HTR-8/SVneo (cell line): ENCODE measurements around the gene KIAA1671.

Experiments
- DNase-seq: peaks from one replicate; pipeline ENCODE4 v3.0.0; 2011; ENCODE audit warnings: low spot score, mixed read lengths; ENCODE audit not compliant: insufficient read length
- FAIRE-seq: peaks from 2 replicates; lab custom pipeline; 2011; peaks lifted over from hg19 to GRCh38; lab: Jason Lieb, UNC

Gene KIAA1671

GRCh38 chr22:24950272-24950902, 2.1 kb upstream of the KIAA1671 start:
- no peak for DNase-seq

DNA sequence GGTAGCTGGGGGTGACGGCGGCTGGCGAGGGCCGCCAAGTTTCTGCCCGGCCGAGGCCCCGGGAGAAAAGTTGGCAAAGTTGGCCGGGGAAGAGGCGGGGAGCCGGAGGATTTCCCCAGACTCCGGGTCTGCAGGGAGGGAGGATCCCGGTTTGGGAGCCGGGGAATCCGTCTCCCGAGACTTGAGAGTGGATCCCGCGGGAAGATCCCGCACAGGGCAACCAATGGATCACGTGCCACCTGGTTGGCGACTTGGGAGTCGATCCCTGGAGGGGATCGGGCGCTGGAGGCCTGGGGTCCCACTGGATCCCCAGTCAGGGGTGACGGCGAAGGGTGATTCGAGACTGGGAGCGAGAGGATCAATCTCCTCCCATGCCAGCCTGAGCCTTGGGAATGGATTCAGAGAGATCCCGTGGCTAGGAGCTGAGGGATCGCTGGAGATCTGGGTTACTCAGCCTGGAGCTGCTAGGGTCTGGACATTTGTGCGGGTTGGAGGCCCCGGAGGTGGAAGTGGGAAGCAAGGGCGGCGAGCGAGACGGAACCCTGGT, 394 bp downstream of the KIAA1671 start:
- FAIRE-seq = no peak
- no peak for DNase-seq

More at GRCh38 chr22:24950272-24950902, 2.1 kb upstream of the KIAA1671 start:
- FAIRE-seq = no peak

- FAIRE-seq (no peak), DNase-seq (no peak)
Observed at GRCh38 chr22:24953384-24954113, 1.0 kb downstream of the KIAA1671 start.

- DNase-seq (no peak), FAIRE-seq (no peak)
Observed at GRCh38 chr22:24954114-24954463, 1.6 kb downstream of the KIAA1671 start.

DNA sequence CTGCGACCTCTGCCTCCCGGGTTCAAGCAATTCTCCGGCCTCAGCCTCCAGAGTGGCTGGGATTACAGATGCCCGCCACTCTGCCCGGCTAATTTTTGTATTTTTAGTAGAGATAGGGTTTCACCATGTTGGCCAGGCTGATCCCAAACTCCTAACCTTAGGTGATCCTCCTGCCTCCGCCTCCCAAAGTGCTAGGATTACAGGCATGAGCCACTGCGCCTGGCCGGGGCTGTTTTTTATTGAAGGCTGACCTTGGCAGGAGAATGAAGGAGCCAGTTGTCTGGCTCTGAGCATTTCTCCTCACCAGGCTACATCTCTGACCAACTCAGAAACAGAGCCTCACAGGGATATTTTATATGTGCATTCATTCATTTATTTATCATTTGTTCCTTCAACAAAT, 2.3 kb downstream of the KIAA1671 start:
- no peak for FAIRE-seq

DNA sequence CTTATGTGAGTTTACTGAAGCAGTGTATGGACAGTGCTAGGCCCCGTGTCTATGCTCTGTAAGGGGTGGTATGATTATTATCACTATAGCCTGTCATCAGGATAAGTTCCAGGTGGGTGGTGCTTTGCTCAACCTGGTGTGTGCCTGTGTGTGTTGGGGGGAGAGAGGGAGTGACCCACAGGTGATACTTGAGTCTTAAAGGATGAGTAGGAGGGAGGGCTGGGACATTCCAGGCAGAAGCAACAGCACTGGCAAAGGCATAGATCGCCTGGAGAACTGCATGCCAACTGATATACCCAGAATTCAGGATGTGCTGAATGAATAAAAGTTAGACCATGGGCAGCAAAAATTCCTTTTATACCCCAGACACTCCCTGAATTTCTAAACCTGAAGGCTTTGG, 4.5 kb downstream of the KIAA1671 start:
- FAIRE-seq (no peak), DNase-seq (no peak)

More for the DNA sequence above, 2.3 kb downstream of the KIAA1671 start:
- no peak for DNase-seq

GRCh38 chr22:24961217-24961844, 8.8 kb downstream of the KIAA1671 start:
- FAIRE-seq = no peak

DNA sequence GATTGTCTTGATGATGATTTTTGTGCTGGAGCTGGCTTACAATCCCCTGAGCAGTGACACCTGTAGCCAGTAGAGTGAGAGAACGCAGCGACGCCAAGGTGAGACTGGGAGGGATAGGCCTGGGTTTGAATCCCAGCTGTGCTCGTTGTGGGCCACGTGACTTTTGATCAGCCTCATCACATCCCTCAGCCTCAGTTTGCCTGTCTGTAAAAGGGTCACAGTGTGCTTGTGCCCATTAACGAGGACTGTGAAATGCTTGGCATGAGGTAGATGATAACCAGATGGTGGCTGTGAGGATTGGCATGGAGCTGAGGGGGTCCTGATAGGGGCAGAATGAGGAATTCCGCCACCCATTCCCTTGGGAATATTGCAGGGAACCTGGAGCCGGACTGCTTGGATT, 9.6 kb downstream of the KIAA1671 start:
- DNase-seq (no peak), FAIRE-seq (no peak)

More at GRCh38 chr22:24961217-24961844, 8.8 kb downstream of the KIAA1671 start:
- DNase-seq = no peak

DNA sequence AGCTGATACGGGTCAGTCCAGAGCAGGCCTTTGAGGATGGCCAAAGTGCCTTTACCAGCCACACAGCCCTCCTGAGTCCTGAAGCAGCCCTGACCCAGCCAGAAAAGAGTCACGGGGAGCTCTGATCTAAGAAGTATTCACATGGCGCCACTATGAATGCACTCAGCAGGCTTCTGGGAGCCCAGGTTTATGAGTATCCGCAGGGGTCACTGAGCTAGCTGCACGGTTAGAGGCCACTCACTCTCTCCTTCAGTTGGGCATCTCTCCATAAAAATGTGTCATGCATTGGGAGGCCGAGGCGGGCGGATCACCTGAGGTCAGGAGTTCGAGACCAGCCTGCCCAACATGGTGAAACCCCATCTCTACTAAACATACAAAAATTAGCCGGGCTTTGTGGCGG, 10.3 kb downstream of the KIAA1671 start:
- no peak for DNase-seq
- FAIRE-seq = no peak

GRCh38 chr22:24964441-24964840, 11.9 kb downstream of the KIAA1671 start:
- FAIRE-seq (no peak), DNase-seq (no peak)

DNA sequence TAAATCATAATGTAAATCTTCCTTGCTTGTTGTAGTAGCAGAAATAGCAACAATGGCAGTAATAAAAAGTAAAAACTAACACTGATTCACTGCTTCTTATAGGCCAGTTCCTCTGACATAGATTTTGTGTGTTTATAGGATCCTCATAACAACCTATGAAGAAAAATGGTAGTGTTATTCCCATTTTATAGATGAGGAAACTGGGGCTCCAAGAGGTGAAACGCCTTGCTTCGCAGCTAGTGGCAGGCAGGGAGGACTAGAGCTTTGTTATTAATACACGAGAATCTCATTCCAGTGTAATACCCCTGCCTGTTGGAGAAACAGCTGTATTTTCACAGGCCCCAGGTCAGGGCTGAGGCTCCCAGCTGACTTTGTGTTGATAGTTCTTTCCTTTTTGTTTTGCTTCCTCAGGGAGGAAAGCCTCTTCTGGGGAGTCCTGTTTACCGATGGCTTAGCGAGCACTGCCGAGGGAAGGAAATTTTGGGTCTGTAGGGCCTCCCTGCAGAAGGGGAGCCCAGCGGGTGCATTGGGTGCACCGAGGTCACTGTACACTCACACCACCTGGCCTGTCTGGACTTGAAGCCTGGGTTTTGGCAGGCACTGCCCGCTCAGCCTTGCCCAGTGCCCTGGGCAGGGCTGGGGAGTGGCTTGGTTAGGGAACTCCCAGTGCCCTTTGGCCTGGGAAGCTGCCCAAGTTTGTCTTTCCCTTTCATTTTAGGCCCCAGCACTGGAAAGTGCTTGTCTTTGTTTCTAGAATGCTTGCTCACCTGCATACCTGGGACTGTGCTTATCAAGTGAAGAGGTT, 13.5 kb downstream of the KIAA1671 start:
- DNase-seq = no peak
- FAIRE-seq = no peak

DNA sequence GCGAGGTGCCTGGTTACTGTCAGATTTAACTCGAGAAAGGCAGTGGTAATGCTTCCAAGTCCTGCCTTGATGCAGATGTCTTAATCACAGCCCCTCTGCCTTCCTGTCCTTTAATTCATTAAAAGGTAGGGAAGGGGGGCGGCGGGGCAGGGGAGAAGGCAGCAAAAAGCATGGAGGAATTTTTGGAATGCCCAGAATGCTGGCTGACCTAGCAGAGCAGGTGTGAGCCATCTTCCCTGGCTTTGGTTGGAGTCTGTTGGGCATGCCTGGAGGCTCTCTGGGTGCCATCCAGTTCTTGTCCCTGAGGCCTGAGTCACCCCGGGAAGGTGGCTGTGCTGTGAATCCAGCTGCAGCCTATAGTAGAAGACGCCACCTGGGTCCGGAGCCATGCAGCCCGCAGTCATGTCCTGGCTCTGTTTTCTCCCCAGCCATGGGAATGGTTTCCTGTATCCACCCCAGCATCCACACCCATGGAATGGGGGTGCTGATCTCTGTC, 15.6 kb downstream of the KIAA1671 start:
- FAIRE-seq = no peak
- DNase-seq = no peak

- DNase-seq = no peak
- FAIRE-seq = no peak
Observed at GRCh38 chr22:24969560-24970301, 17.2 kb downstream of the KIAA1671 start.

- FAIRE-seq = no peak
- no peak for DNase-seq
Observed at GRCh38 chr22:24972369-24972768, 19.9 kb downstream of the KIAA1671 start.

DNA sequence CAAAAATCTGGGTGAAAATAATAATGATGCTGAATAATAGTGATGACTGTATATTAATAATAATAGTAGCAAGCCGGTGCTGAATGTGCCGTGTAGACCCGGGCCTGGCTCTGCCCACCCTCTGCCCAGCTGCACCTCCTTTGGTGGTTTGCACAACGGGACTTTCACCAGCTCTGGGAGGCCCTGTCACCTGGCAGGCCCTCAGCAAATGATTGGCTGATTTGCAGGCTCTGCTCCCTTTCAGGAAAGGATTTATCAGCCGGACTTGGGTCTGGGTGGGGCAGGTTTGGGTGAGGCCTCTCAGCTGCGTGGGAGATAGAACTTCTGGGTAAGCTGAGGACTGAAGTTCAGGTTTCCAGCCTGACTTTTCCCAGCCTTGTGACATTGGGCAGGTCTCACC, 21.4 kb downstream of the KIAA1671 start:
- no peak for DNase-seq

GRCh38 chr22:24975125-24975640, 22.7 kb downstream of the KIAA1671 start:
- no peak for FAIRE-seq

More for the DNA sequence above, 21.4 kb downstream of the KIAA1671 start:
- FAIRE-seq = no peak

DNA sequence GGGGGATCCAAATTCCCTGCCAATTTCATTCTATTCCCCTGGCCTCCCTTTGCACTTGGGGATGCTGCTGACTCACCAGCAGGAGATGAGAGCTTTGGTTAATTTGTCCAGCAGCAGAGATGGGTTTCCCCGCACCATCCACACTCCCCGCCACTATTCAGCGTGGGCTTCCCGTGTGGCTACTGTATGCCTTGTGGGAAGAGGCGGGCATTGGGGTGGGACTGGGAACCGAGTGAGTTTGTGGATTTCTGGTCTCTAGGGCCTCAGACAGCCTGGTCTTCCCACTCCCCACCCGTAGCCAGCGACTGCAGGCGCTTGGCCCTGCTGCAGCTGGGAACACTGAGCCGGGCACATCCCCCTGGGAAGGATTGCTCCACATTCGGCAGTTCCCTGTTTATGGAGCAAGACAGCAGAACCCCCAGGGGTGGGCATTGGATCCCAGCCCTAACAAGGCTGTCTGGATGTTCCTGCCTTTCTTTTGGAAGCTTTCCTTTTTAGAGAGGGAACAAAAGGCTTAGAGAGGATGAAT, 23.4 kb downstream of the KIAA1671 start:
- DNase-seq = no peak
- no peak for FAIRE-seq

More at GRCh38 chr22:24975125-24975640, 22.7 kb downstream of the KIAA1671 start:
- DNase-seq = no peak

DNA sequence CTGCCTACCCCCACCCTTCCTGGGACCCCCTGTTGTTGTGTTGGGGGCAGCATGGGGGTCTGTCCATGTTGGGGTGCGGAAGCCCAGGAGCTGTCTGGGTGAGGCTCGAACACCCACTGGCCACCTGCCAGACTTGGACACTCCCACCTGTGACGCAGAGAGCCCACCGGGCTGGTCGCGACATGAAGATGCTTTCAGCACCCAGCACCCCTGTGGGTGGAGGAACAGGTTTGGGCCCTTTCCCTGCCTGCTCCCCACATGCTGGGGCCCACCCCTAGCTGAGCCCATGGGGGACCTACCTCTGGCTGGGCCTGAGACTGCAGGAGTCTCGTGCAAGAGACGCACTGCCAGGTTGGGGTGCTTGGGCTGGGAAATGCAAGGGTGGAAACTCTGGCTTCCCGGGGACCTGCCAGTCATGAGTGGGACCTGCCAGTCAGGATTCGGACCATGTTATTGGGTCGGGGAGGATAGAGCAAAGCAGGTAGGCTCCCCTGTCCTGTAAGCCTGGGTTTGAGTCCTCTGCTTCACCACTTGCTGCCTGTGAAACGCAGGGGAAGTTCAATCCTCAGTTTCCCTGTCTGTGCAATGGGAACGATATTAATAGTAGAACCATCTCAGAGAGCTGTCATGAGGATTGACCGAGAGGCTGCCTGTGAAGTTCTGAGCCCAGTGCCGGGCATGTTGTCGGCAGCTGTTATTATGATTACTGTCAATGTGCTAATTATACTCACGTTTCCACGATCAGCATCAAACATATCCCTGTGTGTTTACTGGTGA, 24.1 kb downstream of the KIAA1671 start:
- no peak for FAIRE-seq

More for the DNA sequence above, 24.1 kb downstream of the KIAA1671 start:
- DNase-seq = no peak
